ENCODE measurements around the gene PTGR3. TPM values are rescaled to one million over a fixed set of nuclear protein-coding genes. Genes with fewer than 3 reads are reported as not detected.

Gene PTGR3
- total RNA-seq, 1 experiment from 2014 or later, result 13.8 TPM

DNA sequence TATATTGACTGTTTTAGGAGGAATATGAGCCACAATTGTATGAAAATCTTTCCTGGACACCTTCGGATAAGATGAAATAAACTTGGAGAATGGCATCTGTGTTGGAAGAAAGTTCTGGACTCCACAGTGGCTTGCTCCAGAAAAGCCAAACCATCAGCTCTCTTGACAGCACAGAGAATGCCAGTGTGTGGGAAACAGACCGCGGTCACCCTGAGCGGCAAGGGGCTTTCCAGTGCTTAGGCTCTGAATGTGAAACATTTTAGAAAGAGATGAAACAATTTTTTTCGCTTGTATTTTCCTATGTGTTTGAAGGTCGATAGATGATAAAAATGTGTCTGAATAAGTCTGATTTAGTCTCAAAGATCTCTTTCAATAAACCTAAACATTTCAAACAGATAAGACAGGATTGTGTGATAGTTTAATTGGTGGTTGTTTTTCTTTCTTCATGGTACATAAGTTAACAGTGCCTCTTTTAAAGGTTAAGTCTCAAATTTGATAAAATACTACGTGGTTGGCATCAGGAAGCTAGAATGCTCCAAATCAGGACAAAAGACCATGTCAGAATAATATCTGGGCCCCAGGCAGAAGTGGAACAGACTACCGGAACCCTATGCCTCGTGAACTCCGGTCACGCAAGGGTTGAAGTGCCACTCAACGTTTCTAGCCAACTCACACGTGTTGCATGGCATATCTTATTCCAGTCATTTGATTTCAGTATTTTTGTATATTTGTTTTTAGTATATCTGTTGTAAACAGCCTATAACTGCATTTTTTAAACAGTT is 28.9 kb downstream of the PTGR3 start (continued):
- TF ChIP-seq, protein P1, sequence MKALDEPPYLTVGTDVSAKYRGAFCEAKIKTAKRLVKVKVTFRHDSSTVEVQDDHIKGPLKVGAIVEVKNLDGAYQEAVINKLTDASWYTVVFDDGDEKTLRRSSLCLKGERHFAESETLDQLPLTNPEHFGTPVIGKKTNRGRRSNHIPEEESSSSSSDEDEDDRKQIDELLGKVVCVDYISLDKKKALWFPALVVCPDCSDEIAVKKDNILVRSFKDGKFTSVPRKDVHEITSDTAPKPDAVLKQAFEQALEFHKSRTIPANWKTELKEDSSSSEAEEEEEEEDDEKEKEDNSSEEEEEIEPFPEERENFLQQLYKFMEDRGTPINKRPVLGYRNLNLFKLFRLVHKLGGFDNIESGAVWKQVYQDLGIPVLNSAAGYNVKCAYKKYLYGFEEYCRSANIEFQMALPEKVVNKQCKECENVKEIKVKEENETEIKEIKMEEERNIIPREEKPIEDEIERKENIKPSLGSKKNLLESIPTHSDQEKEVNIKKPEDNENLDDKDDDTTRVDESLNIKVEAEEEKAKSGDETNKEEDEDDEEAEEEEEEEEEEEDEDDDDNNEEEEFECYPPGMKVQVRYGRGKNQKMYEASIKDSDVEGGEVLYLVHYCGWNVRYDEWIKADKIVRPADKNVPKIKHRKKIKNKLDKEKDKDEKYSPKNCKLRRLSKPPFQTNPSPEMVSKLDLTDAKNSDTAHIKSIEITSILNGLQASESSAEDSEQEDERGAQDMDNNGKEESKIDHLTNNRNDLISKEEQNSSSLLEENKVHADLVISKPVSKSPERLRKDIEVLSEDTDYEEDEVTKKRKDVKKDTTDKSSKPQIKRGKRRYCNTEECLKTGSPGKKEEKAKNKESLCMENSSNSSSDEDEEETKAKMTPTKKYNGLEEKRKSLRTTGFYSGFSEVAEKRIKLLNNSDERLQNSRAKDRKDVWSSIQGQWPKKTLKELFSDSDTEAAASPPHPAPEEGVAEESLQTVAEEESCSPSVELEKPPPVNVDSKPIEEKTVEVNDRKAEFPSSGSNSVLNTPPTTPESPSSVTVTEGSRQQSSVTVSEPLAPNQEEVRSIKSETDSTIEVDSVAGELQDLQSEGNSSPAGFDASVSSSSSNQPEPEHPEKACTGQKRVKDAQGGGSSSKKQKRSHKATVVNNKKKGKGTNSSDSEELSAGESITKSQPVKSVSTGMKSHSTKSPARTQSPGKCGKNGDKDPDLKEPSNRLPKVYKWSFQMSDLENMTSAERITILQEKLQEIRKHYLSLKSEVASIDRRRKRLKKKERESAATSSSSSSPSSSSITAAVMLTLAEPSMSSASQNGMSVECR (CRISPR knock-in tag; IDR thresholded peaks at IDR 0.05; ENCODE audit: borderline replicate concordance), result no peak
- no peak for TF ChIP-seq IRF2 (CRISPR knock-in tag; IDR thresholded peaks at IDR 0.05; ENCODE audit: borderline replicate concordance, low read depth)
- TF ChIP-seq, protein P2, sequence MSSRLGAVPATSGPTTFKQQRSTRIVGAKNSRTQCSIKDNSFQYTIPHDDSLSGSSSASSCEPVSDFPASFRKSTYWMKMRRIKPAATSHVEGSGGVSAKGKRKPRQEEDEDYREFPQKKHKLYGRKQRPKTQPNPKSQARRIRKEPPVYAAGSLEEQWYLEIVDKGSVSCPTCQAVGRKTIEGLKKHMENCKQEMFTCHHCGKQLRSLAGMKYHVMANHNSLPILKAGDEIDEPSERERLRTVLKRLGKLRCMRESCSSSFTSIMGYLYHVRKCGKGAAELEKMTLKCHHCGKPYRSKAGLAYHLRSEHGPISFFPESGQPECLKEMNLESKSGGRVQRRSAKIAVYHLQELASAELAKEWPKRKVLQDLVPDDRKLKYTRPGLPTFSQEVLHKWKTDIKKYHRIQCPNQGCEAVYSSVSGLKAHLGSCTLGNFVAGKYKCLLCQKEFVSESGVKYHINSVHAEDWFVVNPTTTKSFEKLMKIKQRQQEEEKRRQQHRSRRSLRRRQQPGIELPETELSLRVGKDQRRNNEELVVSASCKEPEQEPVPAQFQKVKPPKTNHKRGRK (CRISPR knock-in tag; IDR thresholded peaks at IDR 0.05; ENCODE audit: borderline replicate concordance), result no peak
- no peak for TF ChIP-seq ZNF219 (CRISPR knock-in tag; IDR thresholded peaks at IDR 0.05; ENCODE audit: borderline replicate concordance)
- TF ChIP-seq ZNF263 (CRISPR knock-in tag; IDR thresholded peaks at IDR 0.05; ENCODE audit: low read depth), result no peak
- TF ChIP-seq, protein P3, sequence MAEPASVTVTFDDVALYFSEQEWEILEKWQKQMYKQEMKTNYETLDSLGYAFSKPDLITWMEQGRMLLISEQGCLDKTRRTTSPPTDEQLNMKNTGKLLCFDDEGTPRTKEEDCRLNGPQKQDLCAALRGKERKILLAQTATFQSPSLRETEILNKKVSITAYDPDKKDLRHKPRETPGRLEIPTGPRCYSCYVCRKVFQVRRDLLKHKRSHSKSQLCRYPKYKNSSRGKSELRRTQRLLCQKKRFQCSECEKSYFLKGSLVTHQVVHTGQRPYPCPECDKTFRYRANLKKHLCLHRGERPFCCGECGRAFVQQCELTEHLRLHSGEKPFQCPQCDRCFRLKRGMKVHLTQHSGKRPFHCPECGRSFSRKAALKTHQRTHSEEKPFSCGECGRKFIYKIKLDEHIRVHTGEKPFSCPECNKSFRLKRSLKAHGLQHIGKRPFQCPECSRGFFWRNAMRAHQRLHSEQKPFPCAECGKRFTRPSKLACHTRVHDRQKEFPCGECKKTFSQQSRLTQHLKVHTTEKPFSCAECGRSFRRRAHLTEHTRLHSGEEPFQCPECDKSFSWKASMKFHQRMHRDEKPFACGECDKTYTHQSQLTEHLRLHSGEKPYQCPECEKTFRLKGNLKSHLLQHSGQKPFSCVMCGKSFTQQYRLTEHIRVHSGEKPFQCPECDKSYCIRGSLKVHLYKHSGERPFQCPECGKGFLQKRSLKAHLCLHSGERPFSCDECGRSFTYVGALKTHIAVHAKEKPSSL (CRISPR knock-in tag; conservative IDR thresholded peaks at IDR 0.05), result no peak

DNA sequence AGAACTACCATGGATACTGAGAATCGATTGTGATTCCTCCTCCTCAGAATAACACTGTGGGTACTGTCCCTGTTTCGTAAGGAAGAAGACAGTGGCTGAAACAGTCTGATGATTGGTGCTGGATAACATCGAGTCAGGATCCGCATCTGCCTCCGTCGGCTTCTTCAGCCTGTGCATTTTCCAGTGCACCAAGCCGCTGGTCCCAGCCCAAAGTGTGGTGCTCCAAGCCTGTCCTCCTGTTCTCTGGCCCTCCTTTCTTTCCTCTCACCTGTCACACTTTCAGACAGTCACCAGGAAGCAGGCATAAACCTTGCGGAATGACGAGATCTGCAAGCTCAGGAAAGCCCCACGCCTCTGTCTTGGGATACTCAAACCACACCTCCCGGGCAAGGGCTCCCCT is 30.6 kb downstream of the PTGR3 start:
- no peaks in the 10 kb centered on the region for H3K27me3 Mint-ChIP-seq (ENCODE audit: low read depth)
- POLR2A ChIA-PET, result no interaction called here
- CTCF ChIA-PET, result no interaction called here

More for the DNA sequence above, 30.6 kb downstream of the PTGR3 start:
- no peaks in the 10 kb centered on the region for H3K36me3 Mint-ChIP-seq
- no peak overlapping the region for H3K4me3 Mint-ChIP-seq
- TF ChIP-seq IRF2 (CRISPR knock-in tag; IDR thresholded peaks at IDR 0.05; ENCODE audit: borderline replicate concordance, low read depth) (no peak), MXD4 (CRISPR knock-in tag; IDR thresholded peaks at IDR 0.05; ENCODE audit: borderline replicate concordance) (no peak), ESRRA (CRISPR knock-in tag; IDR thresholded peaks at IDR 0.05; ENCODE audit: borderline replicate concordance) (no peak), GRHL2 (CRISPR knock-in tag; IDR thresholded peaks at IDR 0.05; ENCODE audit: insufficient replicate concordance, severe bottlenecking) (no peak), ZNF263 (CRISPR knock-in tag; IDR thresholded peaks at IDR 0.05; ENCODE audit: low read depth) (no peak)
- TF ChIP-seq, protein P4, sequence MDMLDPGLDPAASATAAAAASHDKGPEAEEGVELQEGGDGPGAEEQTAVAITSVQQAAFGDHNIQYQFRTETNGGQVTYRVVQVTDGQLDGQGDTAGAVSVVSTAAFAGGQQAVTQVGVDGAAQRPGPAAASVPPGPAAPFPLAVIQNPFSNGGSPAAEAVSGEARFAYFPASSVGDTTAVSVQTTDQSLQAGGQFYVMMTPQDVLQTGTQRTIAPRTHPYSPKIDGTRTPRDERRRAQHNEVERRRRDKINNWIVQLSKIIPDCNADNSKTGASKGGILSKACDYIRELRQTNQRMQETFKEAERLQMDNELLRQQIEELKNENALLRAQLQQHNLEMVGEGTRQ (CRISPR knock-in tag; IDR thresholded peaks at IDR 0.05), result no peak
- TF ChIP-seq, protein P5, sequence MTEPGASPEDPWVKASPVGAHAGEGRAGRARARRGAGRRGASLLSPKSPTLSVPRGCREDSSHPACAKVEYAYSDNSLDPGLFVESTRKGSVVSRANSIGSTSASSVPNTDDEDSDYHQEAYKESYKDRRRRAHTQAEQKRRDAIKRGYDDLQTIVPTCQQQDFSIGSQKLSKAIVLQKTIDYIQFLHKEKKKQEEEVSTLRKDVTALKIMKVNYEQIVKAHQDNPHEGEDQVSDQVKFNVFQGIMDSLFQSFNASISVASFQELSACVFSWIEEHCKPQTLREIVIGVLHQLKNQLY (CRISPR knock-in tag; IDR thresholded peaks at IDR 0.05), result no peak
- TF ChIP-seq, protein P6, sequence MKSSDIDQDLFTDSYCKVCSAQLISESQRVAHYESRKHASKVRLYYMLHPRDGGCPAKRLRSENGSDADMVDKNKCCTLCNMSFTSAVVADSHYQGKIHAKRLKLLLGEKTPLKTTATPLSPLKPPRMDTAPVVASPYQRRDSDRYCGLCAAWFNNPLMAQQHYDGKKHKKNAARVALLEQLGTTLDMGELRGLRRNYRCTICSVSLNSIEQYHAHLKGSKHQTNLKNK (CRISPR knock-in tag; IDR thresholded peaks at IDR 0.05), result no peak
- TF ChIP-seq, protein P7, sequence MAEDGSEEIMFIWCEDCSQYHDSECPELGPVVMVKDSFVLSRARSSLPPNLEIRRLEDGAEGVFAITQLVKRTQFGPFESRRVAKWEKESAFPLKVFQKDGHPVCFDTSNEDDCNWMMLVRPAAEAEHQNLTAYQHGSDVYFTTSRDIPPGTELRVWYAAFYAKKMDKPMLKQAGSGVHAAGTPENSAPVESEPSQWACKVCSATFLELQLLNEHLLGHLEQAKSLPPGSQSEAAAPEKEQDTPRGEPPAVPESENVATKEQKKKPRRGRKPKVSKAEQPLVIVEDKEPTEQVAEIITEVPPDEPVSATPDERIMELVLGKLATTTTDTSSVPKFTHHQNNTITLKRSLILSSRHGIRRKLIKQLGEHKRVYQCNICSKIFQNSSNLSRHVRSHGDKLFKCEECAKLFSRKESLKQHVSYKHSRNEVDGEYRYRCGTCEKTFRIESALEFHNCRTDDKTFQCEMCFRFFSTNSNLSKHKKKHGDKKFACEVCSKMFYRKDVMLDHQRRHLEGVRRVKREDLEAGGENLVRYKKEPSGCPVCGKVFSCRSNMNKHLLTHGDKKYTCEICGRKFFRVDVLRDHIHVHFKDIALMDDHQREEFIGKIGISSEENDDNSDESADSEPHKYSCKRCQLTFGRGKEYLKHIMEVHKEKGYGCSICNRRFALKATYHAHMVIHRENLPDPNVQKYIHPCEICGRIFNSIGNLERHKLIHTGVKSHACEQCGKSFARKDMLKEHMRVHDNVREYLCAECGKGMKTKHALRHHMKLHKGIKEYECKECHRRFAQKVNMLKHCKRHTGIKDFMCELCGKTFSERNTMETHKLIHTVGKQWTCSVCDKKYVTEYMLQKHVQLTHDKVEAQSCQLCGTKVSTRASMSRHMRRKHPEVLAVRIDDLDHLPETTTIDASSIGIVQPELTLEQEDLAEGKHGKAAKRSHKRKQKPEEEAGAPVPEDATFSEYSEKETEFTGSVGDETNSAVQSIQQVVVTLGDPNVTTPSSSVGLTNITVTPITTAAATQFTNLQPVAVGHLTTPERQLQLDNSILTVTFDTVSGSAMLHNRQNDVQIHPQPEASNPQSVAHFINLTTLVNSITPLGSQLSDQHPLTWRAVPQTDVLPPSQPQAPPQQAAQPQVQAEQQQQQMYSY (CRISPR knock-in tag; IDR thresholded peaks at IDR 0.05), result no peak
- TF ChIP-seq, protein P8, sequence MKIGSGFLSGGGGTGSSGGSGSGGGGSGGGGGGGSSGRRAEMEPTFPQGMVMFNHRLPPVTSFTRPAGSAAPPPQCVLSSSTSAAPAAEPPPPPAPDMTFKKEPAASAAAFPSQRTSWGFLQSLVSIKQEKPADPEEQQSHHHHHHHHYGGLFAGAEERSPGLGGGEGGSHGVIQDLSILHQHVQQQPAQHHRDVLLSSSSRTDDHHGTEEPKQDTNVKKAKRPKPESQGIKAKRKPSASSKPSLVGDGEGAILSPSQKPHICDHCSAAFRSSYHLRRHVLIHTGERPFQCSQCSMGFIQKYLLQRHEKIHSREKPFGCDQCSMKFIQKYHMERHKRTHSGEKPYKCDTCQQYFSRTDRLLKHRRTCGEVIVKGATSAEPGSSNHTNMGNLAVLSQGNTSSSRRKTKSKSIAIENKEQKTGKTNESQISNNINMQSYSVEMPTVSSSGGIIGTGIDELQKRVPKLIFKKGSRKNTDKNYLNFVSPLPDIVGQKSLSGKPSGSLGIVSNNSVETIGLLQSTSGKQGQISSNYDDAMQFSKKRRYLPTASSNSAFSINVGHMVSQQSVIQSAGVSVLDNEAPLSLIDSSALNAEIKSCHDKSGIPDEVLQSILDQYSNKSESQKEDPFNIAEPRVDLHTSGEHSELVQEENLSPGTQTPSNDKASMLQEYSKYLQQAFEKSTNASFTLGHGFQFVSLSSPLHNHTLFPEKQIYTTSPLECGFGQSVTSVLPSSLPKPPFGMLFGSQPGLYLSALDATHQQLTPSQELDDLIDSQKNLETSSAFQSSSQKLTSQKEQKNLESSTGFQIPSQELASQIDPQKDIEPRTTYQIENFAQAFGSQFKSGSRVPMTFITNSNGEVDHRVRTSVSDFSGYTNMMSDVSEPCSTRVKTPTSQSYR (CRISPR knock-in tag; IDR thresholded peaks at IDR 0.05), result no peak
- no peak for DNase-seq (ENCODE audit: low spot score)
- peaks cover under 1% of the 10 kb centered on the region; the same call in 1 of the 2 replicates for H3K4me1 Mint-ChIP-seq
- H3K9me3 Mint-ChIP-seq, result peaks cover 3% of the 10 kb centered on the region
- no peak for ATAC-seq
- no peak overlapping the region for H3K27ac Mint-ChIP-seq

Data from WTC11 (cell line).